Activated naive CD8-positive, alpha-beta T cell (primary cell): ENCODE results near the gene IQCN.

Source experiments
- H3K27ac Mint-ChIP-seq: one replicate; pipeline ENCODE4 v1.8.0; 2021; ENCODE audit warnings: mixed read lengths
- H3K27me3 Mint-ChIP-seq: one replicate; pipeline ENCODE4 v1.8.0; 2021; ENCODE audit warnings: mixed read lengths
- H3K36me3 Mint-ChIP-seq: one replicate; pipeline ENCODE4 v1.8.0; 2021; ENCODE audit warnings: mixed read lengths
- H3K4me1 Mint-ChIP-seq: one replicate; pipeline ENCODE4 v1.8.0; 2021; ENCODE audit warnings: low read depth, mixed read lengths
- H3K4me3 Mint-ChIP-seq: one replicate; pipeline ENCODE4 v1.8.0; 2021; ENCODE audit warnings: mild to moderate bottlenecking, mixed read lengths
- H3K9me3 Mint-ChIP-seq: one replicate; pipeline ENCODE4 v1.8.0; 2021; ENCODE audit warnings: low read depth, mixed read lengths

Gene IQCN

DNA sequence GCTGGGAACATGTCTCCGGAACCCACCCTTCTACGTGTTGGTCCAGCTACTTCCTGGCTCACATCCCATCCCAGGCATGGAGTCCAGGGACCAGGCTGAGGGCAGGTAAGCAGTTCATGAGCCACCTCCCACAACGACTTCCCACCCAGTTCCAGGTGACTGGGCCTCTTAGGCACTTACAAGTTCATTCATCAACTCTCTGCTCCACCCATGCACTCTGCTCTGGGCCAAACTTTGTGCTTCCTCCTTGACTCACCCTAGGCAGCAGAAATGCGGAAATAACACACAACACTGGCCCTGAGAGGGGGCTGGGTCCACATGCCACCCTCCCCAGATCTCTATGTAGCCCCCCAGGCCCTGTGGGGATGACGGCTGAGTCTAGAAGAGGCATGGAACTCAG lies 20.5 kb downstream of the IQCN start:
- H3K27me3 Mint-ChIP-seq = peaks cover 10% of the 10 kb centered on the region
- H3K27ac Mint-ChIP-seq = no peak overlapping the region
- no peak overlapping the region for H3K4me3 Mint-ChIP-seq
- H3K9me3 Mint-ChIP-seq = no peaks in the 10 kb centered on the region
- H3K36me3 Mint-ChIP-seq = no peaks in the 10 kb centered on the region
- H3K4me1 Mint-ChIP-seq = peaks cover 5% of the 10 kb centered on the region

GRCh38 chr19:18253130-18253529 lies 21.1 kb downstream of the IQCN start:
- H3K9me3 Mint-ChIP-seq = no peaks in the 10 kb centered on the region
- peaks cover 10% of the 10 kb centered on the region for H3K27me3 Mint-ChIP-seq
- peaks cover 5% of the 10 kb centered on the region for H3K4me1 Mint-ChIP-seq
- no peaks in the 10 kb centered on the region for H3K36me3 Mint-ChIP-seq
- no peak overlapping the region for H3K4me3 Mint-ChIP-seq
- no peak overlapping the region for H3K27ac Mint-ChIP-seq

GRCh38 chr19:18252370-18252717 lies 21.9 kb downstream of the IQCN start:
- H3K4me1 Mint-ChIP-seq = peaks cover 5% of the 10 kb centered on the region
- no peaks in the 10 kb centered on the region for H3K9me3 Mint-ChIP-seq
- H3K27ac Mint-ChIP-seq = no peak overlapping the region
- peaks cover 10% of the 10 kb centered on the region for H3K27me3 Mint-ChIP-seq
- no peak overlapping the region for H3K4me3 Mint-ChIP-seq
- H3K36me3 Mint-ChIP-seq = no peaks in the 10 kb centered on the region

- peaks cover 5% of the 10 kb centered on the region for H3K4me1 Mint-ChIP-seq
- H3K4me3 Mint-ChIP-seq = no peak overlapping the region
- peaks cover 10% of the 10 kb centered on the region for H3K27me3 Mint-ChIP-seq
- H3K9me3 Mint-ChIP-seq = no peaks in the 10 kb centered on the region
- H3K27ac Mint-ChIP-seq = no peak overlapping the region
- no peaks in the 10 kb centered on the region for H3K36me3 Mint-ChIP-seq
Measured at GRCh38 chr19:18251587-18252369, 22.5 kb downstream of the IQCN start.

- H3K36me3 Mint-ChIP-seq = no peaks in the 10 kb centered on the region
- no peak overlapping the region for H3K27ac Mint-ChIP-seq
- H3K4me3 Mint-ChIP-seq = no peak overlapping the region
- peaks cover 10% of the 10 kb centered on the region for H3K27me3 Mint-ChIP-seq
- H3K4me1 Mint-ChIP-seq = peaks cover 3% of the 10 kb centered on the region
- H3K9me3 Mint-ChIP-seq = no peaks in the 10 kb centered on the region
Measured at GRCh38 chr19:18249834-18250233, 24.4 kb downstream of the IQCN start.

DNA sequence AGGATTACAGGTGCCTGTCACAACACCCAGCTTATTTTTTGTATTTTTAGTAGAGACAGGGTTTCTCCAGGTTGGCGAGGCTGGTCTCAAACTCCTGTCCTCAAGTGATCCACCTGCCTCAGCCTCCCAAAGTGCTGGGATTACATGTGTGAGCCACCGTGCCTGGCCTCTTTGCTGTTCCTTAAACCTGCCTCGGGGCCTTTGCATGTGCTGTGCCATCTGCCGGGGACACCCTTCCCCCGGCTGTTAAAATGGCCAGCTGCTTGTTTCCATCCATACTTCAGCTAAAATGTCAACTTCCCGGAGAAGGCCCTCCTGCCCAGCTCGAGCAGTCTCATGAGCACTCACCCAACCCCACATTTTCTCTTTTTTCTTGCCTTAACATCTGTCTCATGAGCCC lies 29.0 kb downstream of the IQCN start:
- Mint-ChIP-seq H3K9me3 (no peaks in the 10 kb centered on the region), H3K4me1 (no peaks in the 10 kb centered on the region), H3K36me3 (no peaks in the 10 kb centered on the region), H3K4me3 (no peak overlapping the region), H3K27ac (no peak overlapping the region), H3K27me3 (no peaks in the 10 kb centered on the region)

- no peak overlapping the region for H3K27ac Mint-ChIP-seq
- no peaks in the 10 kb centered on the region for H3K9me3 Mint-ChIP-seq
- no peak overlapping the region for H3K4me3 Mint-ChIP-seq
- no peaks in the 10 kb centered on the region for H3K36me3 Mint-ChIP-seq
- no peaks in the 10 kb centered on the region for H3K4me1 Mint-ChIP-seq
- H3K27me3 Mint-ChIP-seq = peaks cover 9% of the 10 kb centered on the region
Measured at GRCh38 chr19:18239303-18239702, 34.9 kb downstream of the IQCN start.

DNA sequence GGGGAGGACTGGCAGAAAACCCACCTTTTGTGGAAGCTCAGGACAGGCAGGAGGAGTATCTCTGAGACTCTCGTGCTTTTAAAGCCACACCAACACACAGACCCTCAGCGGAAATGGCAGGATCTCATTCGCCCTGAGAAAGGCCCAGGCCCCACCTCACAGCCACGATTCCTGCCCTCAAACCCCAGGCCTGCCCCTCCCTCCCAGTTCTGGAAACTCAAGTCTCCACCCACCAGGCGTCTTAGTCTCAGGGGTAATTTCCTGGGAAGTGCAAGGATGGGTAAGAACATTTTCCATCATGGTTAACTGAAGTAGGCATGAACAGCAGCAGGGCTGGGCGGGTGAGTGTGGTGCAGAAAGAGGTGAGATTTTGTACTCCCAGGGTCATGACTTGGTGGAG lies 40.1 kb downstream of the IQCN start:
- no peak overlapping the region for H3K4me3 Mint-ChIP-seq
- H3K27me3 Mint-ChIP-seq = peaks cover 32% of the 10 kb centered on the region
- H3K36me3 Mint-ChIP-seq = peaks cover 2% of the 10 kb centered on the region
- H3K27ac Mint-ChIP-seq = no peak overlapping the region
- peaks cover 2% of the 10 kb centered on the region for H3K4me1 Mint-ChIP-seq
- H3K9me3 Mint-ChIP-seq = no peaks in the 10 kb centered on the region

- H3K27me3 Mint-ChIP-seq = peaks cover 30% of the 10 kb centered on the region
- no peak overlapping the region for H3K4me3 Mint-ChIP-seq
- H3K9me3 Mint-ChIP-seq = no peaks in the 10 kb centered on the region
- H3K36me3 Mint-ChIP-seq = peaks cover 2% of the 10 kb centered on the region
- H3K27ac Mint-ChIP-seq = no peak overlapping the region
- peaks cover 2% of the 10 kb centered on the region for H3K4me1 Mint-ChIP-seq
Measured at GRCh38 chr19:18233224-18233825, 40.9 kb downstream of the IQCN start.

DNA sequence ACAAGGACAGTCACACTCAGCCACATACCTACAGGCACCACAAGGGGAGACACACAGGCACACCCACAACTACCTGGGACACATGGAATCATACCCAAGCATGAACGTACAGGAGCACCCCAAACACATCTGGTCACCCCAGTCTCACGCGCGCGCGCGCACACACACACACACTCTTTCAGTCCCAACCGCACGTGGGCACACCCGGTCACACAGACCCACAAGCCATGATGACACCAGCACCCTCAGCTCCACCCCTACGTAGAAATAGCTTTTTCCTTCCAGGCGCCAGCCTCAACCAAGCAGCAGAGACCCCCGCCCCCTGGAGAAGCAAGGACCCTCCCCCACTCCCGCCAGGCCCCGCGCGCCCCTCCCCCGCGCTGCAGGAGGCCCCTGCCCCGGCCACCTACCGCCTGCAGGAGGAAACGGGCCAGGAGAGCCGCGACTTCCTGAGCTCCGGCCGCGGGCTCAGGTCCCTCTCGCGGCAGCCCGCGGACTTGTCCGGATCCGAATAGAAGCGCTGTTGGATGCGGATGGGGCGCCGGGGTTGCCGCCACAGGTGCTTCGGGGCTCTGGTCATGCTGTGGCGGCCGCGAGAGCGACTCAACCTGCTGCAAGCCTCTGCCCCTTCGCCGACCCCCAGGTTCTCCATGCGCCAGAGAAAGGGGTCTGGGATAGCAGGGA lies 41.6 kb downstream of the IQCN start:
- Mint-ChIP-seq H3K27ac (no peak overlapping the region), H3K27me3 (peaks cover 35% of the 10 kb centered on the region), H3K9me3 (no peaks in the 10 kb centered on the region), H3K4me1 (peaks cover 2% of the 10 kb centered on the region), H3K4me3 (no peak overlapping the region), H3K36me3 (peaks cover 2% of the 10 kb centered on the region)

GRCh38 chr19:18231775-18232174 lies 42.5 kb downstream of the IQCN start:
- H3K36me3 Mint-ChIP-seq = peaks cover 2% of the 10 kb centered on the region
- peaks cover 5% of the 10 kb centered on the region for H3K4me1 Mint-ChIP-seq
- peaks cover 41% of the 10 kb centered on the region for H3K27me3 Mint-ChIP-seq
- no peak overlapping the region for H3K4me3 Mint-ChIP-seq
- no peak overlapping the region for H3K27ac Mint-ChIP-seq
- no peaks in the 10 kb centered on the region for H3K9me3 Mint-ChIP-seq

DNA sequence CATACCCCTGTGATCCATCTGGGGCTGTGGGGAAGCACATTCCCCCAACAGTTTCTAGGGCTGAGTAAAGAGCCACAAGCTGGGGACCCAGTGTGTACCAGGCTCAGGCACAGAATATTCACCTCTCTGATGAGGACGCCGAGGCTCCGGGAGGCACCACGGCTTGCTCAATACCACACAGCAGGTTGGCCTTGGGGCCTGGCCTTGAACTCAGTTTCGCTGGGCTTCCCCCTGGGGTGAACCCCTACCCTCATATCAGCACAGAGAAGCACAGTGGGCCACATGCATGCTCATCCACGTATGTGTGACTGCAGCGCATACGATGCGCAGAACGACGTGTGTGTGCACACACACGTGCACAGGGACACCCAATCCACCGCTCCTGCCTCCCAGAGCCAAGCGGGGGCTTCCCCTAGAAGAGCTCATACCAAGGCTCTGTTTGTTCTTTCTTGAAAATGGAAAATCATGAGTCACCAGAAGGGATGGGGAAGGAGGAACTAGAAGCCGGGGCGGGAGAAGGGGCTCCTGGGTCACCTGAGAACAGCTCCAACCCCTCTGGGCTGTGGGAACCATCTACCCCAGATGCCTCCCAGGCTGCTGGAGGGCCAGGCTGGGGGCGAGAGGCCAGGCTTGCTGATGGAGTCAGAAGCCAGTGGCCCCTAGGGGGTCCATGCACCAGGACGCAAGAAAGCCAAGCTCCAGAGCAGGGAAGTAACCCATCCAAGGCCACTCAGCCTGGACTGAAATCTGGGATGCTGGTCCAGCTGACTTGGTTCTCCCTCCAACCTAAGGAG lies 43.1 kb downstream of the IQCN start:
- peaks cover 44% of the 10 kb centered on the region for H3K27me3 Mint-ChIP-seq
- peaks cover 2% of the 10 kb centered on the region for H3K36me3 Mint-ChIP-seq
- peaks cover 6% of the 10 kb centered on the region for H3K4me1 Mint-ChIP-seq
- H3K4me3 Mint-ChIP-seq = no peak overlapping the region
- no peaks in the 10 kb centered on the region for H3K9me3 Mint-ChIP-seq
- no peak overlapping the region for H3K27ac Mint-ChIP-seq

DNA sequence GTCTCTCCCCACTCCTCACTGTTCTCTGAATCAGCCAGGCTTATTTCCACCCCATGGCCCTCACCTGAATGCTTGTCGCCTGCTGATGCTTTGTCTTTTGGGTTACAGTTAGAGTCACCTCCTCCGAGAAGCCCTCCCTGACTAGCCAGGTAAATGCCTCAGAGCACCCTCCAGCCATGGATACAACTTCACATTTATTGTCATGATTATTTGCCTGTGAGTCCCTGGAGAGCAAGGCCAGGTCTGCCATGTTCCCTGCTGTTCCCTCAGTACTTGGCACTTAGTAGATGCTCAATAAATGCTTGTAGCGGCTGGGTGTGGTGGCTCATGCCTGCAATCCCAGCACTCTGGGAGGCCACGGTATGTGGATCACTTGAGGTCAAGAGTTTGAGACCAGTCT lies 44.3 kb downstream of the IQCN start:
- Mint-ChIP-seq H3K9me3 (no peaks in the 10 kb centered on the region), H3K4me1 (peaks cover 12% of the 10 kb centered on the region), H3K27ac (no peak overlapping the region), H3K27me3 (peaks cover 44% of the 10 kb centered on the region), H3K36me3 (peaks cover 2% of the 10 kb centered on the region), H3K4me3 (no peak overlapping the region)

- Mint-ChIP-seq H3K9me3 (no peaks in the 10 kb centered on the region), H3K4me3 (no peak overlapping the region), H3K4me1 (peaks cover 15% of the 10 kb centered on the region), H3K27me3 (peaks cover 48% of the 10 kb centered on the region), H3K27ac (no peak overlapping the region), H3K36me3 (peaks cover 2% of the 10 kb centered on the region)
Measured at GRCh38 chr19:18229474-18229873, 44.8 kb downstream of the IQCN start.

GRCh38 chr19:18227781-18228271 lies 46.4 kb downstream of the IQCN start:
- Mint-ChIP-seq H3K4me3 (no peak overlapping the region), H3K36me3 (peaks cover 2% of the 10 kb centered on the region), H3K4me1 (peaks cover 18% of the 10 kb centered on the region), H3K9me3 (no peaks in the 10 kb centered on the region), H3K27ac (no peak overlapping the region), H3K27me3 (peaks cover 45% of the 10 kb centered on the region)
